HG02981 (cell line): ENCODE results near the gene CALHM2.
"Not testable (repeated sequence)": the region's sequence is repeated elsewhere in the genome, so short reads cannot be mapped to it uniquely, and the experiment has no call there.

Experiments used
- ATAC-seq: cut with Tn5 transposase; IDR thresholded peaks from one replicate; pipeline ENCODE4 v1.9.1; 2021; ENCODE audit warnings: mild to moderate bottlenecking, moderate library complexity; ENCODE audit not compliant: unreplicated experiment

Gene CALHM2, protein sequence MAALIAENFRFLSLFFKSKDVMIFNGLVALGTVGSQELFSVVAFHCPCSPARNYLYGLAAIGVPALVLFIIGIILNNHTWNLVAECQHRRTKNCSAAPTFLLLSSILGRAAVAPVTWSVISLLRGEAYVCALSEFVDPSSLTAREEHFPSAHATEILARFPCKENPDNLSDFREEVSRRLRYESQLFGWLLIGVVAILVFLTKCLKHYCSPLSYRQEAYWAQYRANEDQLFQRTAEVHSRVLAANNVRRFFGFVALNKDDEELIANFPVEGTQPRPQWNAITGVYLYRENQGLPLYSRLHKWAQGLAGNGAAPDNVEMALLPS

DNA sequence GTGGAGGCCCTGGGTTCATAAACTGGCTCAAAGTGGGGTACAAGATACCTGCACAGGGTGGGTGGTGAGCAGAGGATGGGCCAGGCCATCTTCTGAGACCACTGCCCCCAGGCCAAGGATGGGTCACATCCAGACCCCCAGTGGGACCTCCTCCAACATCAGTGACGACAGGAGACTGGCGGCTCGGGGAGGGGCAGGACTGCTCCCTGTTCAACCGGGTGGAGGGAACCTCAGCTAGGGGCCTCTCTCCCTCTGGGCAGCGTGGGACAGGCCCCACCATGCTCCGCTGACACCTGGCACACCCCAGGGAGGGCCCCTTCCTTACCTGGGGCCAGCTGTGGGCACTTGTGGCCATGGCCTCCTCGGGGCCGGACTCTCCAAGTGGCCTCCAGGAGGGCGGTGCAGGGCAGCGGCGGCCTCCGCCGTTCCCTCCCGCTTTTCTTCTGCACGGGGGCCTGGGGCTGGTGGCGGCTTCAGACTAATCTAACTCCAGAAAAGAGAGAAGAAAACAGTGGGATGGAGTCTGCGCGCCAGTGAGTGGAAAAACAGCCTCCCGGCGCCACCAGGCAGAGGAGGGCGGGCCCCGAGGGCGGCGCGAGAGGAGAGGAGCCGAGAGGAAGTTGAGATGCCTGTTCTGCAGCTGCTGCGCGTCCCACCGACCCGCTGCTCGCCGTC lies at the start of gene CALHM2:
Gene CALHM2, minus strand, starts transcription at position 540 of the 675 bp plus-strand sequence. CDS start 2,429 bp downstream, outside the sequence.
- peak; percentile 63 for ATAC-seq

DNA sequence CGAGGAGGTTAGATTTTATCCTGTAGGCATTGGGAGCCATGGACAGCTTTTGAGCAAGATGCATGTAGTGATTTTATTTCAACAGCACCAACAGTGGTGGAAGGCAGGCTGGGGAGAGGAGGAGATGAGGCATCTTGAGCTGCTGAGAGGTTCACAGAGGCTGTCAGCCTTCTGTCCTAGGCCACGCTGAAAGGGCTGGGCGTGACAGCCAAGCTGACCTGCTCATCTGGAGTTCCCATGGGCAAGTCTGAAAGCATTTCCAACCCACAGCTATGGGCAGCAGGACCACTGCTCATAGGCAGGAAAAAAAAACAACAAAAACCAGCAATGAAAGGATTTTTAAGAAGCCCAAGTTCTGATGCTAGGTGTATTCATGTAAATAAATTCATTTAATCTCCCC lies 49.0 kb upstream of the CALHM2 start:
- no peak for ATAC-seq

DNA sequence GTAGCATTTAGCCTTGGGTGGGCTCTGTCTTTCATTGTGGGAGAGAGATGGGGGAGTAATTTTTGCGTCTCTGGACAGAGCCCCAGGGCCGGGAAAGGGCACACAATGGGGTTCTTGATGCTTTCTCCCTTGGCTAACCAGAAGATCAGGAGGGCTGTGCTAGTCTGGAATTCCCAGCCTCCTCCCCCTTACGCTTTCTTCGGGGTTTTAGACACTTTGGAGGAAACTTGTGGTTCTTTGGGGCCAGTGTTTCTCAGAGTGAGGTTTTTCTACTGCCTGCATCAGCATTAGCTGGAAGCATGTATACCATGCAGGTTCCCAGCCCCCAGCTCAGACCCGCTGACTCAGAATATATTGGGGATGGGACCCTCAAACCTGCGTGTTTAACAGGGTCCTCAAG lies 48.3 kb upstream of the CALHM2 start:
- ATAC-seq = no peak

DNA sequence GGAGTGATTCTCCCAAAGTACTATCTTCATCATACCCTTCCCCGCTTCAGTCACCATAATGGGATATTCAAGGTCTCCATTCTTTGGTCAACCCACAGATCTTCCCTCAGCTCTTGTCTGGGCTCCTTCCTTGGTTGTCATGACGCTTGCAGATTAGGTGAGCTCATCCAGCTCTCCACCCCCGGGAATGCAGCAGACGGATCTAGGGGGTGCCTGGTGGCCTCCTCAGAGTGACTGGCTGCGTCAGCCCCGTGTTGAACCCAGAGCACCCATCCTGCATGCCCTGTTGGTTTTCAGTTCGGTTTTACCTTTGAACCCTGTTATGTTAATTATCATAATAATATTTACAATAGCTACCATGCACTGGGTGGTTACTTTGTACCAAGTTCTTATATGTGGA lies 47.7 kb upstream of the CALHM2 start:
- no peak for ATAC-seq

DNA sequence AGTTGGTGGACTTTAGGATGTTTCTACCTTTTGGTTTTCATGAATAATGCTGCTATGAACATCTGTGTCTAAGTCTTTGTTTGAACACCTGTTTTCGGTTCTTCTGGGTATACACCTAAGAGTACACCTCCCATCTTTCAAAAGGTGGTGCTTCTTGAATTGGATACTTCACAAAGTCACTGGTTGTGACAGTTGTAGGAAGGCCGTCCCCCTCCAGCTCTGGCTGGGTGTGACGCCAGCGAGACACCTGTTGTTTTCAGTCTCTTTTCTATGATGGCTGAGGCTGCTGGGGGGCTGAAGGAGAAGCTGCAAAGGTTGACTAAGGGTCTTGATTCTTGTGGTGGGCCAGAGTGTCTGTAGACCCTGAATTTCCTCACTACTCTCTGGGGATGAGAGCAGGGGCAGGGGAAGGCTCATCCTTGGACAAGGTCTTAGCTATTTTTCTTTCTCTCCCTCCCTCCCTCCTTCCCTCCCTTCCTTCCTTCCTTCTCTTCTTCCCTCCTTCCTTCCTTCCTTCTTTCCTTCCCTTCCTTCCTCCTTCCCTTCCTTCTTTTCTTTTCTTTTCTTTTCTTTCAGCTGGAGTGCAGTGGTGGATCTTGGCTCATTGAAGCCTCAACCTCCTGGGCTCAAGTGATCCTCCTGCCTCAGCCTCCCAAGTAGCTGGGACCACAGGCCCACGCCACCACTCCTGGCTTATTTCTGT lies 46.9 kb upstream of the CALHM2 start:
- ATAC-seq = no peak

DNA sequence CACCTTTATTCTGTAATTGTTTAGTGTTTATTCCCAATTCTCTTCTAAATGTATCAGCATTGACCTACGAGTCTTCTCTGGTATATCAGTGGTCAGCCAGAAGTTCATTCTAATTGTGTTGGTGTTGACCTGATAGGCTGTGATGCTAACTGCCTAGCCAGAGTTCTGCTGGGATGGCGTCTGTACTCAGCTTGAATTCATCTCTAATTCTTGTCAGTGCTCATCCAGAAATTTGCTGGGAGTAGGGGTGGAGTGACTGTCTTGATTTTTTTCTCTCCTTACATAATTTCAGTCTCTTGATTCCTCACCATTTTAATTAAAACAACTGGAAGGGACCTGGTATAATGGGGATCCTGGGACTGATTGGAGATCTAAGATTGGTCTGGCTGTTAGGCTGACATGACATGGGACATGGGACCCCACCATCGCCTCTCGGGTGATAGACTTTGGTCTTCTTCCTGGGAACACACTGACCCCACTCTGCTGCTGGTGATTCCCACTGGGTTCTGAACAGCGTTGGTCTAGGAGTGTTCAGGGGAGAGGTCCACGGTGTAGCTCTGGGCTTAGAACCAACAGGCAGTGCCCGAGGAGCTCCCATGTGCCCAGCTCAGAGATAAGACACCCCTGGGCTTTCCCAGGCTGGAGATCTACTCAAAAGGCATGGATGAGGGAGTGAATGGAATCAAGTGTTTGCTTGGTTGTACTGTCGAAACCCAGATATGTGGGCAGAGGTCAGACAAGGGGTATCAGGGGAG lies 45.2 kb upstream of the CALHM2 start:
- no peak for ATAC-seq

DNA sequence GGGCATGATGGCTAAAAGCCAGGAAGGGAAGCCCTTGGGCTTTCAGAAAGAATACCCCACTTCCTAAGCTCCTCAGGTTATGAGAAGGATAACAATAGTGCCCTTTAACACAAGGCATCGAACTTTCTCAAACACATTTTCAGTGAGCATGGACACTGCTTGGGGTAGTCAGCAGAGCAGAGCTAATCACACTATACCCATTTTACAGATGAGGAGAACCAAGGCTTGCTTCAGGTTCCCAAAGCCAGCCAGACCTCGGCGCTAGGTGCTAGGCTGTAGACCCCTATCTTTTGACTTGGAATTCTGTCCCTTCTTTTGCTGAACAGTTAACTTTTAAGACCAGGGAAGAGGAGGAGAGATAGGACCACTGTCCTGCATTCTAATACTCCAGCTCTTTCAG lies 43.2 kb upstream of the CALHM2 start:
- ATAC-seq = no peak

DNA sequence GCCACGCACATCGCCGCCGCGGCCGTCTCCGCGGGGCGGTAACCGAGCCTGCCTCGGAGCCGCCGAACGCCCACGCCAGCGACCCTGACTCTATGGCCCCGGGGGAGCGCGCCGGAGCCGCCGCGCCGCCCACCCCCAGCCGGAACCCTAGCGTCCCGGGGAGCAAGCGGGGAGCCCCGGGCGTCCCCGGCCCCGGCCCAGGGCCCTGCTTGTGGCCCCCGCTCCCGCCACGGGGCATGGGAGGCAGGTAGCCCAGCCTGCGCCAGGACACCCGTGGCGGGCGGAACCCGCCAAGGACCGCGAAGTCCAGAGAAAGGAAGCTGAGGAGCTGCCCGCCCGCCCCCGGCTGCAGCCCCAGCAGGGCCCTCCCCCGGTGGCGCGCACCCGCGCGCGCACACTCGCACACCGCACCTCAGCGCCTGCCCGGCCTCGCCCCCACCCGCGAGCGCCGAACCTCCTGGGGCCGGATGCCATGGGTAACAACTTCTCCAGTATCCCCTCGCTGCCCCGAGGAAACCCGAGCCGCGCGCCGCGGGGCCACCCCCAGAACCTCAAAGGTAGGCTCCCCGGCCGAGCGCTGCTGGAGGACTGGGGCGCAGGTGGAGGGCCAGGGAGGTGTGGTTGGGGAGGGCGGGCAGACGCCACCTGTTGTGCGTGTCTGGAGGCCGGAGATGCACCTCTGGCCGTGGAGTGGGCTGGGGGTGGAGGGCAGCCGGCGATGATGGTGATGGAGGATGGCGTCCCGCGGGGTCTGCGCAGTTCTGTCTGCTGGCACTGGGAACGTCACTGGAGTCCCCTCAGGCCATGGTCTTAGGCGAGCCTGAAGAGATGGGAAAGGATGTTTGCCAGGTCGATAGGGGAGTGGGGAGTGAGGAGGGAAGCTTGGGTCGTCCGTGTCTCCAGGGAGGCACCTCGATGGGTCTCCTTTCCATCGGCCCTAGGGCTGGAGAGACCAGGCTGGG lies 42.0 kb upstream of the CALHM2 start:
- no peak for ATAC-seq

DNA sequence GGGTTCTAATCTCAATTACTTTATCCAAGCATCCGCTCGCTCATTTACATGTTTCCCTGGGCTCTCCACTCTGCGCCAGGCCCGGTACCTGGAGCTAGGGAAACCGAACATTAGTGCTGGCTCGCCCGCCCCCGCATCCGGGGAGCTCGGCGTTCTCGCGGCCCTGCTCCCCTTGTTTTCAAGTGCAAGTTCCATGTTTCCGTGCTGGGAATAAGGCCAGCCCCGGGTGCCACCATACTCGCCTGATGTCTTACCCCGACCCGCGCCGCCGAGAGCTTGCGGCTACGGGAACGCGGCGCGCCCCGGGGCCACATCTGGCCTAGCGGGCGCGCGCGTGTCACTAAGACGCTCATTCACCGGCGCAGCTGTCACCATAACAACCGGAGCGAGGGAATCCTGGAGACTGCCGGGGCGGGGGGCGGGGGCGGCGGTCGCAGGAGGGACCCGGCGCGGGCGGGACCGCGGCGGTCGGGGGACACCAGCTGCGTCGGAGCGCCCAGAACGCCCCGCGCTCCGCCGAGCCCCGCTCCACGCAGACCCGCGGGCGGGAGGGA lies 41.3 kb upstream of the CALHM2 start, which contains the start of gene NEURL1:
Gene NEURL1, plus strand, starts transcription at position 344 of the 554 bp plus-strand sequence. CDS start 683 bp downstream, outside the sequence.
- ATAC-seq = no peak

DNA sequence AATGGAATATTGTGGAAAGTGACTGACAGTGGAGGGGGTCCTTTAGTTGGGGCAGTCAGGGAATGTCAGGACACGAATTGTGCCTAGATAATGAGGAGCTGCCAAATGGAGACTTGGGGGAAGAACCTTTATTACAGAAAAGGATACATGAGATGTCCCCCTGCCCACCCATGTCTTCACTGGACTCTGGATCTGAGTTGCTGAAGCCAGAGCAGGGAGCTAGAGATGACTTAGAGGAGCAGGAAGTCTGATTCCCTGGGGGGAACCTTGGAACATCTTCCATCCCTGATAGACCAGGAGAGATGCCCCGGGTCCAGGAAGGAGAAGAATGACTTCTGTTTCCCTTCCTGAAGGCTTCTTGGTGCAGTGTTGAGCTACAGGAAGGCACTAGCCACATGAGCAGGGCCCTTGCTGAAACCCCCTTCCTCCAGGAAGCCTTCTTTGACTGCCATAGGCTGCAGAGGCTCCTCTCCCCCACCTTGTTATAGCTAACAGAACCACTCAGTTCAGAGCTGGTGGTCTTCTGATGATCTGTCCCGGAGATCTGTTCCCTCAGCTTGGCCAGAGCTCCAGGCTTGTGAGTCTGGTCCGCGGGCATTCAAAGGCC lies 40.6 kb upstream of the CALHM2 start:
- ATAC-seq = no peak

DNA sequence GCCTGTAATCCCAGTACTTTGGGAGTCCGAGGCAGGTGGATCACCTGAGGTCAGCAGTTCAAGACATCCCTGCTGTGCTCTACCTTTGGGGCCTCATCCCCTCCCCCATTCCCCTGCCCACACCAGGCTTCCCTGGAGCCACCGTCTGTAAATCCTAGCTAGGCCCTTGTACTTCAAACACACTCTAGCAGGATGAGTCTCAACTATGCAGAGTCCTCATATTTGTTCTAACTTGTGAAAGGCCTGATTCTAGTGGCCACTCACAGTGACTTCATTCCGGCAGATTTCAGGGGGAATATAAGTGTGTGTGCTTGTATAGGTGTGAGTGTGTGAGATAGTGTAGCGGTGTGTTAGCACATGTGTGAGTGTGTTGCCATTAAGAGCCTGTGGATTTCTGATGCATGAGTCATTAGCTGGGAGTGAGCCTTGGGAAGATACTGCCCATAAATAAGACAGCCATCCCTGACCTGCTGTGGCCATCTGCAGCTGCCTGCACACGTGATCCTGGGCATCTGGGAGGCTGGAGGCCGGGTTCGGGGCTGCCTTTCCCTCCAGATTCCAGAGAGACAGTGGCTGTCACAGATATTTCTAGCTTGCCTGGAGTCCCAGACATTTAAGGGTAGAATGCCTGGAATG lies 39.7 kb upstream of the CALHM2 start:
- ATAC-seq = no peak

DNA sequence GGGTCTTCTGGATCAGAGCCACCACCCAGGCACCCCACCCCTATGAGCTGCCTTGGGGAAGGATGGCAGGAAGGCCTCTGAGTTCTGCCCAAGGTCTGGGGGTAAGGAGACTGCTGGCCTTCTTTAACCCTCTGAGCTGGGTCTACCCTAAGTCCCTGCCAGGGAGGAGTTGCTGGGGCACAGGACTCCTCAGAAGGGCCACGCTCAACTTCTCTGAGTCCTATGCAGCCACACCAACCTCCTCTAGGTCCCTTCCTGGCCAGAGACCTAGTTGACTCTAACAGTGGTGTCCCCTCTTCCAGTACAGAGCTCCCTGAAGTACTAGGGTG lies 38.8 kb upstream of the CALHM2 start:
- peak; percentile 7 for ATAC-seq

DNA sequence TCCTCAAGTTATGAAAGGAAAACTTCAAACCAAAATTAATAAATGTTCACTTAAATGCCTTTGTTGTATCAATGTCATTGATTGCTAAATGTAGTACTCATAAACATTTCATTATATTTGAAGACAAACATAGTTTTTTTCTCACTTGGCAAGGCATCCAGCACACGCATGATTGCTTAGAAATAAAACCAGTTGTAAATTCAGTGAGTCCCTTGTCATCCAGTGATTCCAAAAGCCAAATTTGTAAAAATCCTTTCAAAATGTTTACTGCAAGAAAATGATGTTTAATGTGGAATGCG lies 35.2 kb upstream of the CALHM2 start:
- ATAC-seq = no peak

DNA sequence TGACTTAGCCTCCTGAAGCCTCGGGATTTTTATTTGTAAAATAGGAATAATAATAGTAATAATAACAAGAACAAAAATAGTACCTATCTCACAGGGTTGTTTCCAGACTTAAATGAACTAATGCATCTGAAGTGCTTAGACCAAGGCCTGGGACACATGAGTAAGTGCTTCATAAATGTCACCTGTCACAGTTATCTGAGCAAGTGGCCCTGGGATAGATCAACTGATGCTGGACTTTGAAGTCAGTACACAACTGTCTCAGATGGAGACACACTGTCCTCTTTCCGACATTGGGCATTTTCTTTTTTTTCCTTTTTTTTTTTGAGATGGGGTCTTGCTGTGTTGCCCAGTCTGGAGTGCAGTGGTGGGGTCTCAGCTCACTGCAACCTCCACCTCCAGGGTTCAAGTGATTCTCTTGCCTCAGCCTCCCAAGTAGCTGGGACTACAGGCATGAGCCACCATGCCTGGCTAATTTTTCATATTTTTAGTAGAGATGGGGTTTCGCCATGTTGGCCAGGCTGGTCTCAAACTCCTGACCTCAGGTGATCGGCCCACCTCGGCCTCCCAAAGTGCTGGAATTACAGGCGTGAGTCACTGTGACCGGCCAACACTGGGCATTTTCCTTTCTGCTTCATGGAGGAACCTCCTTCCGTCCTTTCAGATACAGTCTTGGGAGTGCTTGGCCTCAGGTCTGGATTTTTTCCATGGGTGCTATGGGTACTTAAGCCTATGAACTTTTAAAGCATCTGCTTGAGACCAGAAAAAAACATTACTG lies 34.7 kb upstream of the CALHM2 start:
- ATAC-seq = not testable (repeated sequence)

DNA sequence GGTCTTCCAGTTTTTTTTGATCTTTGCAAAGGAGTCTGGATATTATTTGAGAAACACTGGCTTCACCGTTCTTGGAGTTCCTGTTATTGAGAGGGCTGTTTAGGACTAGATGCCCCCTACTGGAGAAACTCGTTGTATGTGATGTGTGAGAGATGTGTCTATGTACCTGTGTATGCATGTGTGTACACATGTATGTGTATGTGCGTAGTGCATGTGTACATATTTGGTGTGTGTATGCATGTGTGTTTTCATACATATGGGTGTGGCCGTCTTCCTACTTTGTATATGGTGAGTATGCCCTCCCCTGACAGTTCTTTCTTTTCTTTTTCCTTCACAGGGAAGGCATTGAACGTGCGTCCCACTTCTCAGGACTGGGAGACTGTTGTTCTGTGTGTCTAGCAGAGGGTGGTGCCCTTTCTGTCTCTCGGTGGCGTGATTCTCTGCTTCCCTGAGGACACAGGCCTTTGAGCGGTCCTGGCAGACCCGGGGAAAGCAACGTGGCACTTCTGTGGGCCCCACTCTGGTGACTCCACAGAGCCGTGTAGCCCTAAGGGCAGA lies 29.9 kb upstream of the CALHM2 start:
- peak; percentile 71 for ATAC-seq

DNA sequence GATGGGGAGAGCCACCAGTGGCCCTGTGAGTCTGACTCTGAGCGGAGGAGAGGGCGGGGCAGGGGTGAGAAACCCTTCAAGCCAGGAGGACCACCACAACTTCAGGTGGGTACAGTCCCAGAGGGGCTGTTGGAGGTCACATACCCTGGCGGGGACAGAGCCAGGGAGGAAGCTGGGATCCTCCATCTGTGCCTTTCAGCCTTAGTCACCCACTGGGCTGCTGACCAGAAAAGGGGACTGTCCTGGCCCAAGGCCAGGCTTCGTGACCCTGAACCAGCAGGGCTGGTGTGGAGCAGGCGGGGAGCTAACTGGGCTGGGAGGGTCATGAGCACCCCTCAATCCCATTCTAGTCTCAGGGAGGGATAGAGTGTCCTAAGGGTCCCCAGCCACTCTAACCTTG lies 28.4 kb upstream of the CALHM2 start:
- no peak for ATAC-seq

DNA sequence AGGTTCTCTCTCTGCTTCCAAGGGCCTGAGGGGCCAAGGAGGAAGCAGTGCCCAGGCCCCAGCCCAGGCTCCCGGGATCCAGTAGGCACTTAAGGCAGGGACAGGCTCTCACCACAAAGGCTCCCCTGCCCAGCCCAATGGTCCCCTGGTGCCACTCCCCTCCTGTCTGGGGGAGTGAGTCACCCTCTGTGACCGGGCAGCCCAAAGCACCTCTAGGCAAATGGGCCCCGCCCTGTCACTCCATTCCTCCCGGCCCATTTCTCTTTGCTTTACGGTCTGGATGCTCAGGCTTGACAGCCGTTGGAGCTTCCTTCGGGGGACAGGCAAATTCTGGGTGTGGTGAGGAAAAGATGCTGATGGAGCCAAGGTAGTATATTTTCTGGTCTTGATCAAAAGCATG lies 27.0 kb upstream of the CALHM2 start, which contains the start of gene CALHM3:
Gene CALHM3, minus strand, starts transcription at position 106 of the 400 bp plus-strand sequence. CDS start 208 bp downstream, outside the sequence.
- no peak for ATAC-seq

DNA sequence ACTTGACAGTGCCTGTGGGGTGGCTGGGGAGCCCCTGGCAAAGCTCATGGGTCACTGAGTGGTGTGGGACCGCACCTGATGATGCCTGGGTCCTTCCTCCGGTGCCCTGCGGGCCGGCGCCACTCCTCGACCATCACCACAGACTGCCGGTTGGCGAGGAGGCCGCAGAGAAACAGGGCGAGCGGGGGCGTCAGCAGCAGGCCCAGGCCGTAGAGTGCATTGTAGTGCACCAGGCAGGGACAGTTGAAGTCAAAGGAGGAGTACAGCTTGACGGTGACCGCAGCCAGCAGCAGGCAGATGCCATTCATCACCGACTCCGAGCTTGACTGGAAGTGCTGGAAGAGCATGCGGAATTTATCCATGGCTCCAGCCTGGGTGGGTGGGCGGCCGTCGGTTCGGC lies 26.5 kb upstream of the CALHM2 start:
- ATAC-seq = no peak
